Heart right ventricle (tissue), 16 donors: Measurements from ENCODE around the gene TMC3. TPM values are rescaled to one million over a fixed set of nuclear protein-coding genes. Genes with fewer than 3 reads are reported as not detected.

Experiments
- ATAC-seq, 8 donors: fragments of 200-7000 bp; cut with Tn5 transposase; one replicate each; pipeline ENCODE4 v1.9.1; 2020; ENCODE audit warnings: mild to moderate bottlenecking in 8 of 8, moderate library complexity in 8 of 8, moderate number of reproducible peaks in 1 of 8
- DNase-seq, 2 donors: peaks; one replicate each; pipeline ENCODE4 v3.0.0-alpha.2; 2020
- H3K27ac ChIP-seq, 10 donors: fragments of 200-600 bp; sonication (generic) in 2 of 10; one replicate each; pipeline versions ENCODE4 v1.5.0 to v1.8.0; 2020 to 2022; ENCODE audit warnings: mild to moderate bottlenecking in 3 of 10
- H3K27me3 ChIP-seq, 7 donors: fragments of 200-600 bp; one replicate each; pipeline ENCODE4 v1.8.0; 2021 to 2022; ENCODE audit warnings: mild to moderate bottlenecking in 2 of 7
- H3K36me3 ChIP-seq, 9 donors: fragments of 200-600 bp; sonication (generic) in 1 of 9; one replicate each; pipeline versions ENCODE4 v1.5.0 to v1.8.0; 2020 to 2022; ENCODE audit warnings: mild to moderate bottlenecking in 2 of 9
- H3K4me1 ChIP-seq, 9 donors: fragments of 200-600 bp; sonication (generic) in 1 of 9; one replicate each; pipeline versions ENCODE4 v1.5.0 to v1.8.0; 2020 to 2022; ENCODE audit warnings: mild to moderate bottlenecking in 4 of 9
- H3K4me3 ChIP-seq, 10 donors: fragments of 200-600 bp; sonication (generic) in 2 of 10; one replicate each; pipeline versions ENCODE4 v1.5.0 to v1.8.0; 2020 to 2022; ENCODE audit warnings: mild to moderate bottlenecking in 7 of 10, moderate library complexity in 2 of 10
- H3K9me3 ChIP-seq, 11 donors: fragments of 200-600 bp in 10 of 11; sonication (generic) in 2 of 11; one replicate each; pipeline versions ENCODE4 v1.5.0 to v1.8.0; 2013 to 2022; ENCODE audit warnings: mild to moderate bottlenecking in 2 of 11, control low read depth in 1 of 11, moderate library complexity in 1 of 11
- CTCF ChIP-seq, 9 donors: fragments of 200-600 bp; sonication (generic) in 2 of 9; IDR thresholded peaks; one replicate each; pipeline versions ENCODE4 v1.5.0 to v1.8.0; 2021 to 2022; ENCODE audit warnings: antibody characterized with exemption in 9 of 9, mild to moderate bottlenecking in 5 of 9, moderate library complexity in 1 of 9
- WGBS, 2 donors: extraction: QIAGEN DNeasy Blood & Tissue Kit; methylation state at CpG; one replicate each; pipeline ENCODE4 v1.1.7; 2013; ENCODE audit warnings: inconsistent platforms in 1 of 2; 5-methylcytosine and 5-hydroxymethylcytosine counted together
- intact Hi-C, 10 donors: fragments of 100-400 bp; cut with DNase I; formaldehyde crosslinking; loops; one replicate each; pipeline versions ENCODE4 v1.11.1 to v1.14.2; 2022
- polyA plus RNA-seq, 2 donors: library from polyadenylated mRNA; stranded (reverse); fragments of 200-250 nt; gene quantifications; one replicate each; pipeline ENCODE4 v1.2.3, GENCODE V29; 2013
- total RNA-seq, 10 donors: library from RNA; stranded (reverse); fragmentation: NEBNext Ultra II Directional in 3 of 10; extraction: Animal tissue kit (Norgen Biotek cat#: 25700) in 3 of 10; gene quantifications; one replicate each; pipeline versions ENCODE4 v1.2.1 to v1.2.4, GENCODE V29; 2021 to 2023
- donor health status: Arrhythmogenic right ventricular cardiomyopathy.
- donor health status: ischemic (EF 13 %, LVEDD 7.1; RV severe dilation, severe dysfunction).
- donor health status: healthy with polysubstance abuse.
- donor health status: DM: no; HTN: yes; CAD: no.
- donor health status: DM: no; HTN: no; CAD: no.
- donor health status: ischemic (EF 25% LVEDD 6.9; RV normal size, moderate dysfunction).
- donor health status: ischemic (EF 25% LVEDD 5.7; RV mildly dilated, moderate dysfunction).
- donor health status: healthy.
- donor health status: DM: yes; HTN: yes; CAD: no.
- donor health status: Ischemic cardiomyopathy.
- donor health status: ischemic (EF 35%, LVEDD 5.7; RV mildly dilated, moderate dysfunction).
- donor health status: nonischemic (EF 11% LVEDD 7.7; RV severe dilation, severe dysfunction).
- donor health status: DM: yes; HTN: yes; CAD: no.
- donor health status: PGD.
- donor health status: ischemic (EF 29% LVEDD 5.4; RV normal size, mild dysfunction).
- donor health status: nonischemic (EF 23%, LVEDD 6.1; RV moderate dilation, normal function).

Gene TMC3
- total and polyA plus RNA-seq, 12 donors, result under 0.01 TPM; not detected in 11

- peak overlapping the region in 8 of 10 donors; percentile 9 to 71 (median 54) for H3K27ac ChIP-seq
- no peaks in the 10 kb centered on the region for H3K36me3 ChIP-seq
- H3K27me3 ChIP-seq, result no peaks in the 10 kb centered on the region
- no peaks in the 10 kb centered on the region for H3K9me3 ChIP-seq
- intact Hi-C loops, result loop anchor here in 3 of 10 donors (5.0 to 10.0 kb wide), 3 partner anchors 46 to 64 kb away; no protein-coding TSS in a partner anchor
- no peak for TF ChIP-seq CTCF (IDR thresholded peaks at IDR 0.05)
- peak; percentile 52 to 82 (median 68) for ATAC-seq
- DNase-seq, result peak in 1 of 2 donors; percentile 24
- no peak overlapping the region for H3K4me3 ChIP-seq
- H3K4me1 ChIP-seq, result peaks cover 0 to 28% (median 8%) of the 10 kb centered on the region in 9 donors
- 55 to 63% methylated on average over 8 of the region's 8 CpGs for WGBS, 2 donors
These were observed 35.6 kb downstream of the TMC3 start for GRCh38 chr15:81338170-81339007.

- Histone ChIP-seq H3K9me3 (no peaks in the 10 kb centered on the region), H3K27ac (peak overlapping the region in 8 of 10 donors; percentile 9 to 71 (median 54)), H3K4me3 (no peak overlapping the region), H3K36me3 (no peaks in the 10 kb centered on the region), H3K4me1 (peaks cover 0 to 28% (median 8%) of the 10 kb centered on the region in 9 donors), H3K27me3 (no peaks in the 10 kb centered on the region)
- TF ChIP-seq CTCF (IDR thresholded peaks at IDR 0.05), result no peak
- ATAC-seq, result peak in 6 of 8 donors; percentile 3 to 50 (median 25)
- DNase-seq, result no peak
- WGBS, 2 donors, result 63 to 64% methylated on average over 9 of the region's 9 CpGs
- intact Hi-C loops, result loop anchor here in 3 of 10 donors (5.0 to 10.0 kb wide), 3 partner anchors 45 to 63 kb away; no protein-coding TSS in a partner anchor
These were observed 36.3 kb downstream of the TMC3 start for GRCh38 chr15:81337713-81338157.

GRCh38 chr15:81337241-81337640, 36.8 kb downstream of the TMC3 start:
- ATAC-seq (peak in 1 of 8 donors; percentile 8), DNase-seq (no peak)
- no peak for TF ChIP-seq CTCF (IDR thresholded peaks at IDR 0.05)
- intact Hi-C loops, result loop anchor here in 3 of 10 donors (5.0 to 10.0 kb wide), 3 partner anchors 45 to 62 kb away; no protein-coding TSS in a partner anchor
- no peaks in the 10 kb centered on the region for H3K27me3 ChIP-seq
- H3K36me3 ChIP-seq, result no peaks in the 10 kb centered on the region
- H3K9me3 ChIP-seq, result no peaks in the 10 kb centered on the region
- WGBS, 2 donors, result 80 to 84% methylated on average over 3 of the region's 3 CpGs
- peak overlapping the region in 5 of 10 donors; percentile 17 to 64 (median 52) for H3K27ac ChIP-seq
- peaks cover 0 to 28% (median 8%) of the 10 kb centered on the region in 9 donors for H3K4me1 ChIP-seq
- H3K4me3 ChIP-seq, result no peak overlapping the region

GRCh38 chr15:81336568-81336967, 37.4 kb downstream of the TMC3 start:
- peak in 7 of 9 donors; percentile 6 to 41 (median 31) for TF ChIP-seq CTCF (IDR thresholded peaks at IDR 0.05)
- DNase-seq, result no peak
- 89% methylated on average over 4 of the region's 4 CpGs for WGBS, 2 donors
- Histone ChIP-seq H3K27me3 (no peaks in the 10 kb centered on the region), H3K36me3 (no peaks in the 10 kb centered on the region), H3K4me3 (no peak overlapping the region), H3K9me3 (no peaks in the 10 kb centered on the region), H3K4me1 (peaks cover 0 to 28% (median 9%) of the 10 kb centered on the region in 9 donors), H3K27ac (no peak overlapping the region)
- intact Hi-C loops, result loop anchor here in 3 of 10 donors (5.0 to 10.0 kb wide), 3 partner anchors 44 to 62 kb away; no protein-coding TSS in a partner anchor
- ATAC-seq, result no peak
